MM.1S (cell line): ENCODE measurements around the gene OVCA2.

ENCODE experiments used
- DNase-seq: peaks from one replicate; pipeline ENCODE4 v3.0.0-alpha.2; 2015
- H2AFZ ChIP-seq: fragments of 300-600 bp; sonication (generic); 2 replicates; pipeline ENCODE4 v1.6.0; 2016; ENCODE audit warnings: antibody characterized with exemption, low read length
- H3F3A ChIP-seq: fragments of 300-600 bp; sonication (generic); 2 replicates; pipeline ENCODE4 v1.6.1; 2016; ENCODE audit warnings: mild to moderate bottlenecking, antibody characterized with exemption, low read length, moderate library complexity, mixed read lengths; ENCODE audit not compliant: insufficient read depth
- H3K27ac ChIP-seq: fragments of 300-600 bp; sonication (generic); 2 replicates; pipeline ENCODE4 v1.5.1; 2016; ENCODE audit warnings: mild to moderate bottlenecking, low read length
- H3K27me3 ChIP-seq: fragments of 300-600 bp; sonication (generic); replicated peaks from 2 replicates; pipeline ENCODE4 v1.6.0; 2016; ENCODE audit warnings: low read length; ENCODE audit not compliant: insufficient read depth
- H3K36me3 ChIP-seq: fragments of 300-600 bp; sonication (generic); replicated peaks from 2 replicates; pipeline ENCODE4 v1.6.1; 2016; ENCODE audit warnings: mild to moderate bottlenecking, low read length, mixed read lengths; ENCODE audit not compliant: insufficient read depth
- H3K4me1 ChIP-seq: fragments of 300-600 bp; sonication (generic); 2 replicates; pipeline ENCODE4 v1.6.1; 2016; ENCODE audit warnings: low read length, mixed read lengths
- H3K4me2 ChIP-seq: fragments of 300-600 bp; sonication (generic); 2 replicates; pipeline ENCODE4 v1.6.0; 2016; ENCODE audit warnings: low read depth, low read length
- H3K4me3 ChIP-seq: fragments of 300-600 bp; sonication (generic); 2 replicates; pipeline ENCODE4 v1.5.1; 2016; ENCODE audit warnings: low read length, mixed read lengths
- H3K79me2 ChIP-seq: fragments of 300-600 bp; sonication (generic); 2 replicates; pipeline ENCODE4 v1.6.1; 2016; ENCODE audit warnings: mixed run types, low read length, mixed read lengths
- H3K9ac ChIP-seq: fragments of 300-600 bp; sonication (generic); 2 replicates; pipeline ENCODE4 v1.6.1; 2016; ENCODE audit warnings: low read length, mixed read lengths
- H3K9me2 ChIP-seq: fragments of 300-600 bp; sonication (generic); replicated peaks from 2 replicates; pipeline ENCODE4 v1.6.1; 2016; ENCODE audit warnings: mild to moderate bottlenecking, low read length, mixed read lengths; ENCODE audit not compliant: insufficient read depth
- H3K9me3 ChIP-seq: fragments of 300-600 bp; sonication (generic); replicated peaks from 2 replicates; pipeline ENCODE4 v1.6.1; 2016; ENCODE audit warnings: mild to moderate bottlenecking, low read length, mixed read lengths; ENCODE audit not compliant: insufficient read depth
- H4K20me1 ChIP-seq: fragments of 300-600 bp; sonication (generic); 2 replicates; pipeline ENCODE4 v1.6.1; 2016; ENCODE audit warnings: mild to moderate bottlenecking, low read length, moderate library complexity, mixed read lengths; ENCODE audit not compliant: insufficient read depth
- CTCF ChIP-seq: fragments of 300-600 bp; sonication (generic); IDR thresholded peaks from 2 replicates; pipeline ENCODE4 v1.5.1; 2016; ENCODE audit warnings: antibody characterized with exemption, low read length, mixed read lengths
- EZH2 ChIP-seq: fragments of 300-600 bp; sonication (generic); optimal IDR thresholded peaks from 2 replicates; pipeline ENCODE3; 2017; ENCODE audit warnings: low read depth, mild to moderate bottlenecking, antibody characterized with exemption, low read length, mixed read lengths
- EZH2phosphoT487 ChIP-seq: fragments of 300-600 bp; sonication (generic); IDR thresholded peaks from 2 replicates; pipeline ENCODE4 v1.6.1; 2018; ENCODE audit warnings: antibody characterized with exemption, low read length

OVCA2 gene

GRCh38 chr17:2042933-2043332 is 1.1 kb downstream of the OVCA2 start:
- no peaks in the 10 kb centered on the region for H3K9me2 ChIP-seq
- no peaks in the 10 kb centered on the region for H4K20me1 ChIP-seq
- no peak overlapping the region for H3K27ac ChIP-seq
- peak overlapping the region; percentile 87 for H3K4me3 ChIP-seq
- H3K79me2 ChIP-seq, result peaks cover 23% of the 10 kb centered on the region
- H3K4me2 ChIP-seq, result peak overlapping the region; percentile 99; the same call in 1 of the 2 replicates
- DNase-seq, result no peak
- no peak overlapping the region for H2AFZ ChIP-seq
- H3K36me3 ChIP-seq, result no peaks in the 10 kb centered on the region
- peaks cover 8% of the 10 kb centered on the region; the same call in 1 of the 2 replicates for H3K4me1 ChIP-seq
- no peak for TF ChIP-seq EZH2phosphoT487
- no peak for TF ChIP-seq CTCF
- TF ChIP-seq EZH2, result no peak
- H3K27me3 ChIP-seq, result no peaks in the 10 kb centered on the region
- peak overlapping the region; percentile 93; the same call in 1 of the 2 replicates for H3K9ac ChIP-seq
- H3K9me3 ChIP-seq, result no peaks in the 10 kb centered on the region
- H3F3A ChIP-seq, result no peaks in the 10 kb centered on the region

GRCh38 chr17:2043785-2044184 is 2.0 kb downstream of the OVCA2 start:
- peaks cover 8% of the 10 kb centered on the region; the same call in 1 of the 2 replicates for H3K4me1 ChIP-seq

GRCh38 chr17:2044263-2044894 is 2.6 kb downstream of the OVCA2 start:
- Histone ChIP-seq H3K36me3 (no peaks in the 10 kb centered on the region), H3K4me1 (peaks cover 8% of the 10 kb centered on the region; the same call in 1 of the 2 replicates), H3K9ac (no peak overlapping the region), H3K4me2 (no peak overlapping the region), H4K20me1 (no peaks in the 10 kb centered on the region), H3K9me3 (no peaks in the 10 kb centered on the region), H3K4me3 (no peak overlapping the region), H2AFZ (no peak overlapping the region), H3K27me3 (peaks cover 3% of the 10 kb centered on the region; the same call in 1 of the 2 replicates), H3K27ac (no peak overlapping the region), H3K79me2 (peaks cover 23% of the 10 kb centered on the region), H3K9me2 (no peaks in the 10 kb centered on the region), H3F3A (no peaks in the 10 kb centered on the region)
- TF ChIP-seq CTCF (no peak), EZH2phosphoT487 (no peak), EZH2 (no peak)
- no peak for DNase-seq

More at GRCh38 chr17:2043785-2044184, 2.0 kb downstream of the OVCA2 start:
- H3K79me2 ChIP-seq, result peaks cover 23% of the 10 kb centered on the region
- no peaks in the 10 kb centered on the region for H3K9me2 ChIP-seq
- H3K4me3 ChIP-seq, result no peak overlapping the region
- no peak overlapping the region for H3K4me2 ChIP-seq
- H3K36me3 ChIP-seq, result no peaks in the 10 kb centered on the region
- DNase-seq, result no peak
- no peaks in the 10 kb centered on the region for H3K9me3 ChIP-seq
- no peaks in the 10 kb centered on the region for H4K20me1 ChIP-seq
- no peaks in the 10 kb centered on the region for H3F3A ChIP-seq
- no peak overlapping the region for H2AFZ ChIP-seq
- H3K27me3 ChIP-seq, result peaks cover 2% of the 10 kb centered on the region; the same call in 1 of the 2 replicates
- no peak for TF ChIP-seq CTCF
- TF ChIP-seq EZH2phosphoT487, result no peak
- no peak for TF ChIP-seq EZH2
- no peak overlapping the region for H3K27ac ChIP-seq
- H3K9ac ChIP-seq, result no peak overlapping the region
